ENCODE measurements around the gene ARMC10.
"Not testable (repeated sequence)": the region's sequence is repeated elsewhere in the genome, so short reads cannot be mapped to it uniquely, and the experiment has no call there.

The ARMC10 gene

DNA sequence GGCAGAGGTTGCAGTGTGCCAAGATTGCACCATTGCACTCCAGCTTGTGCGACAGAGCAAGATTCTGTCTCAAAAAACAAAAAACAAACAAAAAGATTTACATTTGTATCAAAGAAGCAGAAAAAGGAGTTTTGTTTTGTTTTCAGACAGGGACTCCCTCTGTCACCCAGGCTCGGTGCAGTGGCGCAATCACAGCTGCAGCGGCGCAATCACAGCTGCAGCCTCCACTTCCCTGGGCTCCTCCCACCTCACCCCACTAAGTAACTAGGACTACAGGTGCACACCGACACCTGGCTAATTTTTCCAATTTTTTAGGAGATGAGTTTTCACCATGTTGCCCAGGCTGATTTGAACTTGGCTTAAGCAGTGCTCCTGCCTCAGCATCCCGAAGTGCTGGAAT is 1.8 kb downstream of the ARMC10 start:
- DNase-seq (ENCODE audit: extremely low spot score, insufficient read length, low read depth) (no peak), FAIRE-seq (no peak)

DNA sequence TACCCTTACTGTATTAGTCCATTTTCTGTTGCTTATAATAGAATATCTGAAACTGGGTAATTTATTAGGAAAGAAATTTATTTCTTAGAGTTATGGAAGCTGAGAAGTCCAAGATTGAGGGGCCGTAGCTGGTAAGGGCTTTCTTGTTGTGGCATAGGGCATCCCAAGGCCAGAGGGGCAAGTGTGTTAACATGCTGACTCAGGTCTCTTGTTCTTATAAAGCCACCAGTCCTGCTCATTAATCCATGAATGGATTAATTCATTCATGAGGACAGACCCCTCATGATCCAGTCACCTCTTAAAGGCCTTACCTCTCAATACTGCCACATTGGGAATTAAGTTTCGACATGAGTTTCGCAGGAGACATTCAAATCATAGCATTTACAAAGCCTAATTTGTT is 2.4 kb downstream of the ARMC10 start:
- DNase-seq (ENCODE audit: extremely low spot score, insufficient read length, low read depth) (no peak), FAIRE-seq (no peak)

DNA sequence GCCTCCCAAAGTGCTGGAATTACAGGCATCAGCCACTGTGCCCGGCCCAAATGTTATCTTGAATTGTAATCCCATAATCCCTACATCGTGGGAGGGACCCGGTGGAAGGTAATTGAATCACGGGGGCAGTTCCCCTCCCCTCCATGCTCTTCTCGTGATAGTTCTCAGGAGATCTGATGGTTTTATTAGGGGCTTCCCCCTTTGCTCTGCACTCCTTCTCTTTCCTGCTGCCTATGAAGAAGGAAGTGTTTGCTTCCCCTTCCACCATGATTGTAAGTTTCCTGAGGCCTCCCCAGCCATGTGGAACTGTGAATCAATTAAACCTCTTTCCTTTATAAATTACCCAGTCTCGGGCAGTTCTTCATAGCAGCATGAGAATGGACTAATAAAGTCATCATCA is 3.3 kb downstream of the ARMC10 start:
- DNase-seq (ENCODE audit: extremely low spot score, insufficient read length, low read depth); FAIRE-seq: not testable (repeated sequence)

DNA sequence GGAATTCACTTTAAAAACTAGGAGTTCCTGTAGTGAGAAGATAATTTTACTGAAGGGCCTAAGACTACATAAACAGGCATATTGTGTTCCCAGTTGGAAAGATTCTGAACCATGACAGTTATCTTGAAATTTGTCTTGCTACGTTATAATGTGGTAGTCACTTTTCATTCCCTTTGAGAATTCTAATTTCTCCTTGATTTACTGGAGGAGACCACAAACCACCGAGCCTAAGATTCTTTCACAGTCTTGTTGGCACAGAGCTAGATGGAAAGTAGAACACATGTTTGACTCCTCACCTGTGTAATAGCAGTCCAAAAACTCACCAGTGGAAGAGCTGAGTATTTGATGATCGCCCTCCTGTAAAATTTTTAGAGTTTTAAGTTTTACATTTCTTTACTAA is 4.9 kb downstream of the ARMC10 start:
- FAIRE-seq (no peak), DNase-seq (ENCODE audit: extremely low spot score, insufficient read length, low read depth) (no peak)

DNA sequence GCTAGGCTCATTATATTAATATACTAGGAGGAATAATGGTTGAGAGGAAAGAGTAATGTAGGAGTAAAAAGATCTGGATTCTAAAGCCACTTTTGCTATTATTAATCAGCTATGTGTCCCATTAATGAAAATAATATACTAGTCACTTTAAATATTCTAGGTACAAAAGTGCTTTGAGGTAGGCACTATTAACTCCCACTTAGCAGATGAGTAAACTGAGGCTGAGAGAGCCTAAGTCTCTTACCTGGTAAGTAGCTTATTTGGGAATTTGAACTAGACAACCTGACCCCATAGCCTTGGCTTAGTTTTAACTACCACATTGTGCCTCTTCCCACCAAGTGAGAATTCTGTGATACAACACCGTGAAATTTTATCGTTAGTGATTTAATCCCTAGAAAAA is 6.0 kb downstream of the ARMC10 start:
- DNase-seq (ENCODE audit: extremely low spot score, insufficient read length, low read depth), result no peak
- FAIRE-seq, result no peak

DNA sequence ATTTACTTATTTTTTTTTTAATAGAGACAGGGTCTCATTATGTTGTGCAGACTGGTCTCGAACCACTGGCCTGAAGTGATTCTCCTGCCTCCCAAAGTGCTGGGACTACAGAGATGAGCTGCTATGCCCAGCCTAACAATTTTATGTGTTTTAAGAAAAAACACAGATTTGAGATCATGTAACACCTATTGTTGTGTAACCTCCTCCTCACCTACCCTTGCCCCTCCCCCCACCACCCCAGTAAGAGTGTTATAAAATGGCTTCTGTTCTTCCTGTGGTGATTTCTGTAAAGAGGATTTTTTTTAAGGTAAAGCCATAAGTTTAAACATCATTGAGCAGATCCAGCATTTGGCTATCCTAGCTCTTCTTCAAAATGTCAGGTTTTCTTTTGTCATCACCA is 7.6 kb downstream of the ARMC10 start:
- FAIRE-seq (no peak), DNase-seq (ENCODE audit: extremely low spot score, insufficient read length, low read depth) (no peak)

DNA sequence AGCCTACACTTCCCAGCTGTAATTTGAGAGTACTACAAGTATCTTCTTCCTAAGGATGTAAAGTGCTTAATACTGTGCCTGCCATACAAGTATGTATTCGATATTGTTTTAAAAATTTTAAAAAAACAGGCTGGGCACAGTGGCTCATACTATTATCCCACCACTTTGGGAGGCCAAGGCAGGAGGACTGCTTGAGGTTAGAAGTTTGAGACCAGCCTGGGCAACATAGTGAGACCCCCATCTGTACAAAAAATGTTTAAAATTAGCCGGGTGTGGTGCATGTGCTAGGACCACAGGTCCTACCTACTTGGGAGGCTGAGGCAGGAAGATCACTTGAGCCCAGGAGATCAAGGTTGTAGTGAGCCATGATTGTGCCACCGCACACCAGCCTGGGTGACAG is 8.3 kb downstream of the ARMC10 start:
- FAIRE-seq, result no peak
- DNase-seq (ENCODE audit: extremely low spot score, insufficient read length, low read depth), result no peak

DNA sequence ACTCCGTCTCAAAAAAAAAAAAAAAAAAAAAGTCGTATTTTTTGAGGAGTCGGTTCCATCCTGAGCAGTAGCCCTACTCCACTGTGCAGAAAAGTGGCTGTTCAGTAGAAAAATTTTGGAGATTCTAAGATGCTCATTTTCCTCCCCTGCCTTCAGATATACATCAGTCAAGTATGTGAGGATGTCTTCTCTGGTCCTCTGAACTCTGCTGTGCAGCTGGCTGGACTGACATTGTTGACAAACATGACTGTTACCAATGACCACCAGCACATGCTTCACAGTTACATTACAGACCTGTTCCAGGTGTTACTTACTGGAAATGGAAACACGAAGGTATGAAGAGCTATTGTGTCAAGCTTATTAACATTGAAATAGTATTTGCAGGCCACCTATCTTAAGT is 17.4 kb downstream of the ARMC10 start:
- not testable (repeated sequence) for FAIRE-seq; DNase-seq (ENCODE audit: extremely low spot score, insufficient read length, low read depth)

DNA sequence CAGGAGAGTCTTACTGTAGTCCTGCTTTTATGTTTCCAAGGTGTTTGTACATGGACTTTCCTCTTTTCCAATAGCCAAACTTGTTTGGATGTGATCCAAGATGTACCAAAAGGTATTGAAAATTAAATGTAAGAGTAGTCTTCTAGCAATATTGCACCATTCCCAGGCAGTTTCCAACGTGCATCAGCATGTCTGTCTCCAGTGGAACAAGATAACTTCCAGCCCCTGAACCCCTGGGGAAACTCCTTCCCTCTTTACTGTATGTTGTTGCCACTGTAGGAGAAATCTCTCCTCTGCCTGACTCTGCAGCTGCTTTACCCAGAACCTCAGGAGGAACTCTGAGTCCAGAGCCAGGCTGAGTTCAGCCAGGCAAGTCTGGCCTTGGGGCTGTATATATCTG is 18.5 kb downstream of the ARMC10 start:
- DNase-seq (ENCODE audit: extremely low spot score, insufficient read length, low read depth) (no peak), FAIRE-seq (no peak)

DNA sequence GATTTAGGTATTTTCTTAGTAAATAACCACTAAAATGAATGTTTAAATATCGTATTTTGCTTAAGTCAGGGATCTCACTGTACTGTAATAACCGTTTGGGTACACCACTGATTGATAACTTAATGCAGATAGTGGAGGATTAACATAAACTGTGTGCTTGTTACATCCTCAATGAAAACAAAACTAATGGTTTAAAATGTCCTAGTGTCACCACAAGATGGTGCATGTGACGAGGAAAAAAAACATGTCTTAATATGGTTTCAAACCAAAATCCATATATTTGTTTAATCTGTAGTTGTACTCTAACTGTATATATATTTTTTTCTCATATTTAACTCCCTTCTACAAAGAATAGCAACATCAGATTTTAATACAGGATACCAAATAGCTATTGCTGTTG is 19.2 kb downstream of the ARMC10 start:
- FAIRE-seq (no peak), DNase-seq (ENCODE audit: extremely low spot score, insufficient read length, low read depth) (no peak)

DNA sequence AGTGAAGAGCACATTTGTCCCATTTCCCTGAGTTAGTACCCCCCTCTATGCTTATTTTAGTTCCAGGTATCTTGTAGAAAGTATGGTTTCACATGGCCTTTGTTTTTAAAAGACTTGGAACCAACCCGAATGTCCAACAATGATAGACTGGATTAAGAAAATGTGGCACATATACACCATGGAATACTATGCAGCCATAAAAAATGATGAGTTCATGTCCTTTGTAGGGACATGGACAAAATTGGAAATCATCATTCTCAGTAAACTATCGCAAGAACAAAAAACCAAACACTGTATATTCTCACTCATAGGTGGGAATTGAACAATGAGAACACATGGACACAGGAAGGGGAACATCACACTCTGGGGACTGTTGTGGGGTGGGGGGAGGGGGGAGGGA is 20.6 kb downstream of the ARMC10 start:
- FAIRE-seq; DNase-seq (ENCODE audit: extremely low spot score, insufficient read length, low read depth): not testable (repeated sequence)

DNA sequence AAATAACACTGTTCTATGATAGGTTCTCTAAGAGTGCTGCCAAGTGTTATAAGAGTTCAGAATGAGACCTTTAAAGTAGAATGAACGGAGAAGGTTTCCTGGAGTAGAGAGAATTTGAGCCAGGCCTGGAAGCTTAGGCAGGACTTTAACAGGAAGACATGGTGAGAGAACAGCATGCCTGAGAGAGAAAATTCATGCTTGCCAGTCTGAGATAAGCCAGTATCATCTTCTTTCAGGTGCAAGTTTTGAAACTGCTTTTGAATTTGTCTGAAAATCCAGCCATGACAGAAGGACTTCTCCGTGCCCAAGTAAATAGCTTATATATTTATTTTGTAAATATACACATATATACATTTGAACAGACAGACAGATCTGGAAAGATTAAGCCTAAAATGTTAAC is 22.1 kb downstream of the ARMC10 start:
- FAIRE-seq, result no peak
- DNase-seq (ENCODE audit: extremely low spot score, insufficient read length, low read depth), result no peak

DNA sequence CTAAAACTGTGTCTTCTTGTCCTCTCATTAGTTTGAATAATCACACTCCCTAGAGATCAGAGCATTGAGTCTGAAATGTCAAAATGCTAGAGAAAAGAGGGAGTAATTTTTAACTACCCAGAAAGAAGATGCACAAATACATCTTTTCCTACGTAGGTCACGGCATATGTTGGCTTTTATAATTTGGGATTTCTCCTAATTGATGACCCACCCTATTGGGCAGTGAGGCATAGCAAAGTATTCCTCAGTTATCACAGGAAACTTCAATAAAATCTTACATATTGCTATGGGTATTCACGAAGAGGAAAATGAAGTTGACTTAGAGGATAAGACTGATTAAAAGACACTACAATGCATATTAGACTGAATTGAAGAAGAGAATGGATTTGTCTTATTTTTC is 25.4 kb downstream of the ARMC10 start:
- DNase-seq (ENCODE audit: extremely low spot score, insufficient read length, low read depth) (no peak), FAIRE-seq (no peak)

DNA sequence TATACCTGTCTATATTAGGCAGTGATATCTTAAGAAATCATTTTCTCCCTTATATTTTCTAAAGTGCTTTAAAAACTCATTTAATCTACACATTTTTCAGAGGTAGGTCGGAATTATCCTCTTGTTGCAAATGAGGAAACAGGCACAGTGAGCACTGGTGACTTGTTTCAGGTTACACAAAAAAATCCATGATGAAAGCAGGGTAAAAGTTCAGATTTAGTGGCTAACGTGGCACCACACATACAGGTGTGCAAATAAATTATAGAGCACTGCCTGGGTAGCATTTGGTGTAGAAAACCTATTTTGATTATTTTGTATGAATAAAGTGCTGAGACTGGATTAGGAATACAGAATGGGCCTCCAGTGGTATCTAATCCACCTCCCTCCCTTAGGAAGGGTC is 26.6 kb downstream of the ARMC10 start:
- FAIRE-seq (no peak), DNase-seq (ENCODE audit: extremely low spot score, insufficient read length, low read depth) (no peak)

DNA sequence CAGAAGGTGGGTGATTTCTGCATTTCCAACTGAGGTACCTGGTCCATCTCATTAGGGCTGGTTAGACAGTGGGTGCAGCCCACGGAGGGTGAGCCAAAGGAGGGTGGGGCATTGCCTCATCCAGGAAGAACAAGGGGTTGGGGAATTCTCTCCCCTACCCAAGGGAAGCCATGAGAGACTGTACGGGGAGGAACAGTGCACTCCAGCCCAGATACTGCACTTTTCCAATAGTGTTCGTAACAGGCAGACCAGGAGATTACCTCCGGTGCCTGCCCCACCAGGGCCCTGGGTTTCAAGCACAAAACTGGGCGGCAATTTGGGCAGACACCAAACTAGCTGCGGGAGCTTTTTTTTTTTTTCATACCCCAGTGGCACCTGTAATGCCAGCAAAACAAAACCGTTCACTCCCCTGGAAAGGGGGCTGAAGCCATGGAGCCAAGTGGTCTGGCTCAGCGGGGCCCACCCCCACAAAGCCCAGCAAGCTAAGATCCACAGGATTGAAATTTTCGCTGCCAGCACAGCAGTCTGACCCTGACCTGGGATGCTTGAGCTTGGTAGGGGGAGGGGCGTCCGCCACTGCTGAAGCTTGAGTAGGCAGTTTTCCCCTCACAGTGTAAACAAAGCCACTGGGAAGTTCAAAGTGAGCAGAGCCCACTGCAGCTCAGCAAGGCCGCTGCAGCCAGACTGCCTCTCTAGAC is 31.2 kb downstream of the ARMC10 start:
- no peak for DNase-seq (ENCODE audit: extremely low spot score, insufficient read length, low read depth)
- FAIRE-seq, result no peak

DNA sequence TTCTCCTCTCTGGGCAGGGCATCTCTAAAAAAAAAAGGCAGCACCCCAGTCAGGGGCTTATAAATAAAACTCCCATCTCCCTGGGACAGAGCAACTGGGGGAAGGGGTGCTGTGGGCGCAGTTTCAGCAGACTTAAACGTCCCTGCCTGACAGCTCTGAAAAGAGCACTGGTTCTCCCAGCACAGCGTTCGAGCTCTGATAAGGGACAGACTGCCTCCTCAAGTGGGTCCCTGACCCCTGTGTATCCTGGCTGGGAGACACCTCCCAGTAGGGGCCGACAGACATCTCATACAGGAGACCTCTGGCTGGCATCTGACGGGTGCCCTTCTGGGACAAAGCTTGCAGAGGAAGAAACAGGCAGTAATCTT is 31.7 kb downstream of the ARMC10 start:
- not testable (repeated sequence) for FAIRE-seq; DNase-seq (ENCODE audit: extremely low spot score, insufficient read length, low read depth)

DNA sequence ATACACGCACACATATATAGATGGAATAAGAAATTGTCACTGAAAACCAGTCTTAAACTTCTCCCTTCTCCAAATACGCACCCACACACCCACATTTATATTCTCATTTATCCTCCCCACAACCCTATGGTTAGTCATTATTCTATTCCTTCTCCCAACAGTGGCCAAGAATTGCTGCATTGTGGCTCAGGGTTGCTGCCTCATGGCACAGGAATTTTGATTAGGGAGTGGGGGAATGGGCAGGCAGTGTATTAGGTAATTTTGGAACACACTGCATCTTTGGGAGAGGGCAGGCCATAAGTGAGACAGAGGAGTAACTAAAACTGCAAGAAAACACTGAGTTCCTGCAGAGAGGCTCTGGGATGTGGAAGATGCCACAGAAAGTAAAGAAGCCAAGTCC is 38.2 kb downstream of the ARMC10 start:
- DNase-seq (ENCODE audit: extremely low spot score, insufficient read length, low read depth) (no peak), FAIRE-seq (no peak)

DNA sequence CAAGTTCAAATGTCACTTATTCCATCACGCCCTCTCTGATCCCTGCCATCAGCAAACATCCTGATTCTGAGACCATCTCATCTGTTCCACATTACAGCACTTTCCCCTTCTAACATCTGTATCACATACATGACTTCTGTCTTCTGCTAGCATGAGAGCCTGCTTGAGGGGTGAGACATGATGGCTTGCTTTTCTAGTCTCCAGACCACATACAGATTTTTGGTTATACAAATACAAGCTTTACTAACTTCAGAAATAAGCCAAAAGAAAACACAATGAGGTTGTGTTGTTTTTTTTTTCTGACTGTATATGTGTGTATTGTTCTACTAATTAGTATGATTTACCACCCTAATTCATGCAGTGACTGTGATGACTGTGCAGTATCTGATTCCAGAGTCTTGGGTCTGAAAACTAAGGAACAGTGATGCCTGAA is 39.7 kb downstream of the ARMC10 start:
- FAIRE-seq, result no peak
- DNase-seq (ENCODE audit: extremely low spot score, insufficient read length, low read depth), result no peak

DNA sequence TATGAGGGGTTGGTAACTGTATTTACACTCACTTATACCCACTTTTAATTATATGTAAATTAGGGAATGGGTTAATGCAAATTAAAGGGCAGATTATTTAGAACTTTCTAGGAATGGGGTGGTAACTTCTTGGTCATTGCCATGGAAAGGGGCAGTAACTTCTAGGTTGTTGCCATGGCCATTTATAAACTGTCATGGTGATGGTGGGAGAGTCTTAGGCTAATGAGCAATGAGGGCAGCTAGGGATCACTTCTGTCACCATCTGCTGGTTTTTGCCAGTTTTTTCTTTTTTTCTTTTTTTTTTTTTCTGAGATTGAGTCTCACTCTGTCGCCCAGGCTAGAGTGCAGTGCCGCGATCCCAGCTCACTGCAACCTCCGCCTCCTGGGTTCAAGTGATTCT is 40.8 kb downstream of the ARMC10 start:
- FAIRE-seq (no peak), DNase-seq (ENCODE audit: extremely low spot score, insufficient read length, low read depth) (no peak)

DNA sequence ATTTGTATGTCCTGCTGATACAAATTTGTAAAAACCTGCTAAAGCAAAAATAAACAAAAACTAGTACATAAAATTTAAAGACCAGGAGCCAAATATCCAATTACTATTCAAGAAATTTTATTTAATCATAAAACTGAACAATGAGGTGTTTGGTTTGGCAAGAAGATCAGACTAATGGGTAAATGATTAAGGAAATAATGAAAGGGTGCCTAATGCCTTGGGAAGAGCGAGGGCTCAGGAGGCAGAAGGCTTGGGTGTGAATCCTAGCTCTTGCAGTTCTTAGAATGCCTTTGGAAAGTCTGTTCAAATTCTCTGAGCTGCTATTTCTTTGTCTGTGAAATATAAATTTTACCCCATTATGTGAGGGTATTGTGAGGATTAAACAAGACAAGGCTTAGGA is 41.6 kb downstream of the ARMC10 start:
- DNase-seq (ENCODE audit: extremely low spot score, insufficient read length, low read depth) (no peak), FAIRE-seq (no peak)

DNA sequence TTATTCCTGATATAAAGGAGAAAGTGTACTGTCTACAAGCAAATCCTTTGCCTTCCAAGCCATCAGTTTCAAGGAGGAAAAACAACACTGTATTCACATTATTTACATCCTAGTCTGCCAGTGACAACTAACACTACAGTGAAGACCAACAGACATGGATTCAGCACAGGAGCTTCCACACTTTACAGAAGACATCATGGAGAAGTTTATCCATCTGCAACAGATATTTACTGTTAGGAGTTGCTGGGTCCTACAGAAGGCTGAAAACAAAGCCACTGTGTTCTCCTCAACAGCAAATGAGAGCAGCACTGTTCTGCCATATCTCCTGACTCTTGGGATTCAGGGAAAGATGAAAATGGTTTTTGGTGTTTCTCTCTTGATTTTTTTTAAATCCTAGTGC is 42.1 kb downstream of the ARMC10 start:
- FAIRE-seq (no peak), DNase-seq (ENCODE audit: extremely low spot score, insufficient read length, low read depth) (no peak)

DNA sequence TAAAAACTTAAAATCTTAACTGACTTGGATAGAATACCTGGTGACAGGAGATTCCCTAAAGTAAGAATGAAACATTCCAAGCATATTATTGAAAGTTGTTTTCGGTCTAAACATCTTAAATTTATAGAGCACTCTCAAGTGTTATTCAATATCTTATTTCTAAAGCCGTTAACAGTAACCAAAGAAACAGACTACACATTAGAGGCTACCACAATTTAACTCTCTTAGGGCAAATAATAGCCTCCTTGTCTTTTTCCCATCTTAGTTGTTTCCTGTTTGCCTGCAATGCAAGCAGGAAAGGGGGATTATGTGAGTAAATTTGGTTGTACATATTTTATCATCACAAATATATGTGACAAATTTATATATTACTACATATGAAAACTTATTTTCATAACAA is 42.5 kb downstream of the ARMC10 start:
- FAIRE-seq (no peak), DNase-seq (ENCODE audit: extremely low spot score, insufficient read length, low read depth) (no peak)
